Muscle of back (tissue), 11 donors: ENCODE measurements around the gene NRIP2. TPM values are rescaled to one million over a fixed set of nuclear protein-coding genes. Genes with fewer than 3 reads are reported as not detected.

Experiments
- DNase-seq, 3 donors: peaks; one replicate each; pipeline versions ENCODE4 v3.0.0 to v3.0.0-alpha.2; 2013
- polyA plus RNA-seq, 10 donors: library from polyadenylated mRNA; unstranded; fragments of 120-200 nt; gene quantifications; one replicate each; pipeline ENCODE4 v1.2.1, GENCODE V29; 2013; ENCODE audit not compliant: insufficient read length in 10 of 10

NRIP2 gene
- polyA plus RNA-seq, 10 donors, result 4.7 to 6.9 (median 5.2) TPM

DNA sequence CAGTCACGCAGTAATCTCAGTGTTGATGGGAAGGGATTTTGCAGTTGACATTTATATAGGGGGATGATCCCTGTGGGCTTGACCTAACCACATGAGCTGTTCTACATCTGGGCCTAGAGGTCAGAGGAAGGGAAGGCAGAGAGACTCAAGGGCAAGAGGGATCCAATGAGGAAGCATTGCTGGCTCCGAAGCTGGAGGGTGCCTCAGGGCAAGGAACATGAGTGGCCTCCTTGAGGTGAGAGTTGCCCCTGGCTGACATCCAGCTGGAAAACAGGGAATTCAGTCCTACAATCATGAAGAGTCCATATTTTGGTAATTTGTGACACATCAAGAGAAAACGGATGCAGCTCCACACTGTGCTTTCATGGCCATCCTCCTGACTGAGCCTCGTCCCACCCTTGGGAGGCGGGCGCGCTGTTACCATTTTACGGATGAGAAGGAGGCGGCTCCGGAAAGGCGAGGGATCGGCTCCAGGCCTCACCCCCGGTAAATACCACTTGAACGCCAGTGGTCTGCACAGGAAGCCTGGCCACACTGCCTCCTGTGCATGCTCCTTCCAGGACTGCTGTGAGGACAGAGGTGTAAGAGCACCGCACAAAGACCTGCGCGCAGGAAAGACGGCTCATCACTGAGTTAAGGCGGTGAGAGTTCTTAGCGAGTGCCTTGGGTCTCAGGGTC, 58.6 kb downstream of the NRIP2 start:
- no peak for DNase-seq

DNA sequence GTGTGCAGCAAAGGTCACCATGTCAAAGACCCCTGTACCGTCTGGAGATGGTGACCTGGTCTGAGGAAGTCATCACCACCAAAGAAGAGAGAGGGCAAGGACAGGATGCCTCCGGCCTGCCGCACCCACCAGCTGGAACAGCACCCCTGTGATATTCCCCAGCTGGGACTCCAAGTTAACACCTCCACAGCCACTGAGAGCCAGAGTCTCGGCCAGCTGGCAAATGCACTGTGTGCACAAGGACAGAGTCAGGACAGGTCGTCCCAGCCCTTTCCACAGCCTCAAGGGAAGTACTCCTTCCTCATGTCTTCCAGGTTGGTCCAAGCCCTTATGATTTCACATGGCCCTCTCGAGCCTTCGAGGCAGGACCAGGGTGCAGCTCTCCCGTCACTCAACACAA, 59.4 kb downstream of the NRIP2 start:
- DNase-seq, result no peak

Other genes with a start within 250 kb of the NRIP2 start
- gene FKBP4, start 40.1 kb downstream of the NRIP2 start, polyA plus RNA-seq, result 10 to 100 TPM; 34.6 to 59.0 (median 47.6) TPM
- gene ITFG2, start 22.4 kb downstream of the NRIP2 start, polyA plus RNA-seq, result 10 to 100 TPM; 20.8 to 42.6 (median 27.5) TPM
- 1 to 10 TPM in 3 of 10 donors, under 1 TPM in 7; 0.15 to 1.5 (median 0.63) TPM for gene TEX52, start 22.0 kb upstream of the NRIP2 start, polyA plus RNA-seq
- gene FOXM1, start 42.1 kb upstream of the NRIP2 start, polyA plus RNA-seq, result 10 to 100 TPM; 15.0 to 26.1 (median 19.5) TPM
- 10 to 100 TPM; 15.7 to 28.1 (median 22.4) TPM for gene RHNO1, start 42.2 kb upstream of the NRIP2 start, polyA plus RNA-seq
- 10 to 100 TPM; 23.3 to 34.6 (median 25.8) TPM for gene TULP3, start 55.9 kb upstream of the NRIP2 start, polyA plus RNA-seq
- 10 to 100 TPM; 58.6 to 96.7 (median 85.3) TPM for gene TEAD4, start 124.4 kb upstream of the NRIP2 start, polyA plus RNA-seq
- gene TSPAN9, start 242.3 kb upstream of the NRIP2 start, polyA plus RNA-seq, result 100 to 1,000 TPM in 9 of 10 donors, 10 to 100 TPM in 1; 99.8 to 117 (median 105) TPM